ENCODE measurements around the gene TMEM259. TPM values are rescaled to one million over a fixed set of nuclear protein-coding genes. Genes with fewer than 3 reads are reported as not detected.

TMEM259 gene
- total and polyA plus RNA-seq, 9 of the 15 experiments (the other 6 are each of a cell fraction or from before 2014, with no cell fraction given): 0.52 to 231 (median 63.6) TPM

- TF ChIP-seq ZNF232 (CRISPR knock-in tag; IDR thresholded peaks at IDR 0.05) (no peak), ZSCAN29 (IDR thresholded peaks at IDR 0.05) (no peak), LEF1 (IDR thresholded peaks at IDR 0.05) (peak; percentile 87), CREB5 (CRISPR knock-in tag; IDR thresholded peaks at IDR 0.05) (no peak), ZNF609 (CRISPR knock-in tag; IDR thresholded peaks at IDR 0.05; ENCODE audit: borderline replicate concordance) (no peak; the same call in 1 of the 2 replicates), ZNF212 (CRISPR knock-in tag; IDR thresholded peaks at IDR 0.05) (no peak), ETV5 (CRISPR knock-in tag; IDR thresholded peaks at IDR 0.05; ENCODE audit: low read depth) (peak; percentile 74; the same call in 1 of the 2 replicates), CSDE1 (IDR thresholded peaks at IDR 0.05) (no peak), ZNF398 (CRISPR knock-in tag; IDR thresholded peaks at IDR 0.05) (no peak), MCM7 (IDR thresholded peaks at IDR 0.05) (no peak), PRDM10 (IDR thresholded peaks at IDR 0.05; ENCODE audit: partially characterized antibody) (peak; percentile 92), ATF1 (CRISPR knock-in tag; IDR thresholded peaks at IDR 0.05) (no peak), ATF1 (tag; IDR thresholded peaks at IDR 0.05) (peak; percentile 85), PCBP1 (IDR thresholded peaks at IDR 0.05; ENCODE audit: low read depth, low read length, poor library complexity, severe bottlenecking) (no peak), FOXA3 (CRISPR knock-in tag; conservative IDR thresholded peaks at IDR 0.05 in 1 of 2, IDR thresholded peaks at IDR 0.05 in 1 of 2) (peak in 1 of 2 experiments; percentile 51; a peak in 1 of 4 replicates)
Measured at GRCh38 chr19:980133-980998, 40.6 kb downstream of the TMEM259 start (continued).
